GM12878 (cell line): ENCODE data around the gene HDGF. TPM values are rescaled to one million over a fixed set of nuclear protein-coding genes. Genes with fewer than 3 reads are reported as not detected.

Experiments used
- ATAC-seq: fragments of 200-7000 bp; cut with Tn5 transposase; 3 replicates; pipeline ENCODE4 v1.9.1; 2020; ENCODE audit warnings: mild to moderate bottlenecking, moderate library complexity
- Bru-seq: library from RNA; stranded (reverse); fragments of 400-500 nt; gene quantifications from one replicate; lab custom pipeline; 2021; lab: Mats Ljungman, UMichigan
- BruChase-seq, 2 experiments: library from RNA; stranded (reverse); fragments of 400-500 nt; gene quantifications; one replicate each; lab custom pipeline; 2021; lab: Mats Ljungman, UMichigan
- BruUV-seq: library from RNA; stranded (reverse); fragments of 400-500 nt; replicated peaks from 2 replicates; lab custom pipeline; 2021; lab: Mats Ljungman, UMichigan
- CTCF ChIA-PET: fragments of 300-600 bp; sonication (Branson Sonifier 250); formaldehyde crosslinking; extraction: SDS; loops from one replicate; lab custom pipeline; 2021; ENCODE audit warnings: inconsistent platforms; lab: Yijun Ruan, JAX
- POLR2A ChIA-PET: fragments of 350-600 bp; formaldehyde crosslinking; extraction: SDS; loops from one replicate; lab custom pipeline; 2021; ENCODE audit warnings: inconsistent platforms; lab: Charles Lee
- RAD21 ChIA-PET: fragments of 300-600 bp; sonication (Branson Sonifier 250); formaldehyde crosslinking; loops from one replicate; lab custom pipeline; 2023; ENCODE audit warnings: antibody characterized with exemption; ENCODE audit not compliant: unreplicated experiment; lab: Charles Lee
- SMC1A ChIA-PET: fragments of 300-600 bp; sonication (Branson Sonifier 250); formaldehyde crosslinking; loops from one replicate; lab custom pipeline; 2023; ENCODE audit not compliant: unreplicated experiment, uncharacterized antibody; lab: Charles Lee
- DNase-seq: peaks from one replicate; pipeline ENCODE4 v3.0.0-alpha.2; 2011; ENCODE audit warnings: low read depth, low spot score
- FAIRE-seq: peaks from 3 replicates; lab custom pipeline; 2011; peaks lifted over from hg19 to GRCh38; lab: Jason Lieb, UNC
- H2AFZ ChIP-seq: 2 replicates; pipeline ENCODE4 v1.6.0; 2011; ENCODE audit warnings: low read depth, low read length, control low read depth; ENCODE audit not compliant: control insufficient read depth
- H3K27ac ChIP-seq: 2 replicates; pipeline ENCODE4 v1.5.1; 2011; ENCODE audit warnings: control low read depth; ENCODE audit not compliant: control insufficient read depth, insufficient read depth
- H3K27me3 ChIP-seq, 2 experiments: replicated peaks in 1 of 2; 2 replicates each; pipeline versions ENCODE4 v1.6.0 to v1.6.1; 2011; ENCODE audit warnings: low read length in 1 of 2; ENCODE audit not compliant: control insufficient read depth in 2 of 2, insufficient read depth in 2 of 2
- H3K36me3 ChIP-seq, 2 experiments: 2 replicates each; pipeline ENCODE4 v1.5.1; 2011; ENCODE audit warnings: low read length in 1 of 2; ENCODE audit not compliant: control insufficient read depth in 2 of 2, insufficient read depth in 2 of 2
- H3K4me1 ChIP-seq: 2 replicates; pipeline ENCODE4 v1.6.1; 2011; ENCODE audit warnings: mild to moderate bottlenecking, low read length, moderate library complexity, mixed read lengths; ENCODE audit not compliant: control insufficient read depth, insufficient read depth
- H3K4me2 ChIP-seq: 2 replicates; pipeline ENCODE4 v1.6.0; 2011; ENCODE audit warnings: control low read depth; ENCODE audit not compliant: control insufficient read depth, insufficient read depth
- H3K4me3 ChIP-seq: fragments of 200-600 bp; sonication (generic); 2 replicates; pipeline ENCODE4 v1.5.1; 2016
- H3K79me2 ChIP-seq: 2 replicates; pipeline ENCODE4 v1.6.0; 2011; ENCODE audit warnings: low read length; ENCODE audit not compliant: control insufficient read depth, insufficient read depth
- H3K9ac ChIP-seq: 2 replicates; pipeline ENCODE4 v1.8.0; 2011; ENCODE audit warnings: low read length, control low read depth, mixed read lengths; ENCODE audit not compliant: control insufficient read depth, insufficient read depth
- H3K9me3 ChIP-seq: replicated peaks from 3 replicates; pipeline ENCODE4 v1.5.1; 2011; ENCODE audit warnings: mild to moderate bottlenecking, low read length; ENCODE audit not compliant: control insufficient read depth, insufficient read depth
- H4K20me1 ChIP-seq: 2 replicates; pipeline ENCODE4 v1.6.0; 2011; ENCODE audit not compliant: control insufficient read depth, insufficient read depth
- SMARCA5 ChIP-seq: fragments of 450-650 bp; IDR thresholded peaks from 2 replicates; pipeline ENCODE4 v1.6.1; 2017; ENCODE audit warnings: mild to moderate bottlenecking
- ZNF24 ChIP-seq: fragments of 450-650 bp; IDR thresholded peaks from 2 replicates; pipeline ENCODE4 v1.6.1; 2017; ENCODE audit warnings: antibody characterized with exemption, mild to moderate bottlenecking
- WGBS: methylation state at CpG from one replicate; pipeline ENCODE4 v1.1.6; 2016; ENCODE audit warnings: low lambda C conversion rate; ENCODE audit not compliant: insufficient replicate concordance, insufficient coverage; ENCODE audit errors: missing lambda C conversion rate; 5-methylcytosine and 5-hydroxymethylcytosine counted together
- in situ Hi-C: fragments of 300-500 bp; cut with MboI; formaldehyde crosslinking; loops from 9 replicates; pipeline ENCODE4 v1.14.3; 2018; ENCODE audit warnings: mixed read lengths
- intact Hi-C: fragments of 100-400 bp; cut with micrococcal nuclease; formaldehyde crosslinking; loops from one replicate; pipeline ENCODE4 v1.14.2; 2022; ENCODE audit not compliant: unreplicated experiment
- long read RNA-seq, 2 experiments: library from polyadenylated mRNA; unstranded; transcript quantifications; one replicate each; pipeline ENCODE4 v2.0.0, GENCODE V29; 2019 to 2020
- polyA minus RNA-seq, 3 experiments: library from RNA; depleted of rRNA, polyadenylated mRNA; stranded (reverse); fragments of >200 nt; gene quantifications; 2 replicates each; pipeline ENCODE4 v1.2.3, GENCODE V29; 2011
- polyA plus RNA-seq, 11 experiments: library from polyadenylated mRNA; depleted of rRNA in 4 of 11; unstranded in 6 of 11; stranded (reverse) in 5 of 11; fragments of >200 nt; fragmentation: Nextera tagmentation in 4 of 11; fragmentation: Illumina TruSeq in 1 of 11; extraction: Ambion mirVana in 4 of 11; extraction: Trizol in 1 of 11; gene quantifications; 1 replicate in 1 of 11; 2 replicates in 10 of 11; pipeline versions ENCODE4 v1.2.1 to v1.2.3, GENCODE V29; 2011 to 2016; ENCODE audit warnings: inconsistent platforms in 2 of 11, missing spikeins in 2 of 11, low read depth in 1 of 11
- total RNA-seq, 4 experiments: library from RNA; depleted of rRNA in 3 of 4; stranded (reverse); fragments of >200 nt in 3 of 4; fragmentation: Illumina TruSeq in 1 of 4; extraction: Trizol in 1 of 4; gene quantifications; 2 replicates each; pipeline versions ENCODE4 v1.2.1 to v1.2.3, GENCODE V29; 2013 to 2021

The HDGF gene
- total RNA-seq (2013; cell fraction: nucleolus; rRNA removed): 39.3 and 39.8 TPM in 2 replicates
- 237 and 258 TPM in 2 replicates for total RNA-seq (2014; rRNA removed)
- 267 and 277 TPM in 2 replicates for total RNA-seq (2014; rRNA removed; fragmentation: Illumina TruSeq; extraction: Trizol)
- total RNA-seq (2021): 261 and 271 TPM in 2 replicates
- polyA plus RNA-seq (2011; ENCODE audit: low read depth): 91.5 TPM
- polyA plus RNA-seq (2011; rRNA removed): 200 and 203 TPM in 2 replicates
- 144 and 155 TPM in 2 replicates for polyA plus RNA-seq (2011; cell fraction: cytosol; rRNA removed)
- 134 and 144 TPM in 2 replicates for polyA plus RNA-seq (2011; cell fraction: nucleus; rRNA removed)
- polyA plus RNA-seq (2012): 118 and 127 TPM in 2 replicates
- polyA plus RNA-seq (2014; fragmentation: Illumina TruSeq; extraction: Trizol): 372 and 388 TPM in 2 replicates
- 10 to 100 TPM; 28.3 to 65.9 TPM for polyA plus RNA-seq (2014; fragmentation: Nextera tagmentation; extraction: Ambion mirVana)
- 217 and 223 TPM in 2 replicates for polyA plus RNA-seq (2014; rRNA removed)
- polyA plus RNA-seq (2016; fragmentation: Nextera tagmentation; extraction: Ambion mirVana): 10 to 100 TPM; 45.1 to 81.9 TPM
- 62.2 and 108 TPM in 2 replicates for polyA minus RNA-seq (2011; rRNA and poly(A)+ RNA removed)
- polyA minus RNA-seq (2011; cell fraction: cytosol; rRNA and poly(A)+ RNA removed): 51.7 and 58.8 TPM in 2 replicates
- polyA minus RNA-seq (2011; cell fraction: nucleus; rRNA and poly(A)+ RNA removed): 25.5 and 37.3 TPM in 2 replicates
- percentile 88 among the genes with signal in this experiment for Bru-seq, nascent RNA
- percentile 98 among the genes with signal in this experiment for BruChase-seq, experiment 1, labeled RNA remaining after a 6-hour chase
- percentile 96 among the genes with signal in this experiment for BruChase-seq, experiment 2, labeled RNA remaining after a 2-hour chase
- long read RNA-seq, experiment 1, transcript HDGF-202 (6 exons, 960 nt): major isoform, 13 of 34 reads
- long read RNA-seq, experiment 1, transcript HDGF-201 (6 exons, 2,380 nt): minor isoform, 11 of 34 reads
- long read RNA-seq, experiment 1, partial matches to known transcripts: 6 of 34 reads
- long read RNA-seq, experiment 1, other reads (novel, unspliced or antisense): 3 of 34 reads
- long read RNA-seq, experiment 2, partial matches to known transcripts: 2 of 44 reads
- long read RNA-seq, experiment 2, other reads (novel, unspliced or antisense): 41 of 44 reads

DNA sequence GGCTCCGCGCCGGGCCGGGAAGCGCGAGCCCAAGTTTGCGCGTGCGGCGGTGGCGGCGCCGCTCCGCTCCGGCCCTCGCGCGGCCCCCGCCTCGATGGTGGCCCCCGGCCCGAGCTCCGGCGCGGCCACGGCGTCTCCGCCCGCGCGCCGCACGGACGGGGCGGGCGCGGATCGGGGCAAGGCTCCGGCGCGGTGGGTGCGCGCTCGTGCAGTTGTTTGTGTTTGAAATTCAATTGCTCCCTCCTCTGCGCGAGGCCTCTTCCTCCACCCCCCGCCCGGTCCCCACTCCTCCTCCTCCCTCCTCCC lies at the start of gene HDGF:
HDGF (minus strand) TSS at position 225 of the 306 bp plus-strand sequence. CDS start 246 bp downstream, outside the sequence.
- Histone ChIP-seq H4K20me1 (no peaks in the 10 kb centered on the region), H3K4me3 (peak within 1 kb of the TSS; percentile 99), H3K36me3 (no peaks in the 10 kb centered on the region), H3K4me1 (peaks cover 28% of the 10 kb centered on the region), H3K27me3 (no peaks in the 10 kb centered on the region), H3K27ac (peak within 1 kb of the TSS; percentile 99), H3K4me2 (peak within 1 kb of the TSS; percentile 99), H3K9me3 (no peaks in the 10 kb centered on the region), H3K9ac (peak within 1 kb of the TSS; percentile 98), H3K79me2 (peaks cover 66% of the 10 kb centered on the region), H2AFZ (peak within 1 kb of the TSS; percentile 82)
- BruUV-seq: no TSS peak
- DNase-seq: no peak
- no peak for TF ChIP-seq ZNF24
- peak; percentile 52 for TF ChIP-seq SMARCA5
- no peak for ATAC-seq
- ChIA-PET CTCF (interaction anchor here (1.0 to 4.5 kb wide), 5 partner anchors 11 to 138 kb away, joined by 3 to 56 read pairs (median 15); partner anchors contain the start of genes METTL25B, MRPL24 and PRCC), POLR2A (interaction anchor here (0.5 to 4.4 kb wide), 7 partner anchors 10 to 806 kb away, joined by 3 to 45 read pairs (median 10); partner anchors contain the start of genes ISG20L2, METTL25B, MRPL24 and PRCC), SMC1A (interaction anchor here (1.0 to 4.5 kb wide), 3 partner anchors 15 to 24 kb away, joined by 3 to 43 read pairs (median 24); partner anchors contain the start of genes ISG20L2, METTL25B and PRCC), RAD21 (interaction anchor here (0.7 to 4.2 kb wide), 7 partner anchors 10 to 108 kb away, joined by 3 to 34 read pairs (median 5); partner anchors contain the start of genes ISG20L2, METTL25B, MRPL24 and PRCC)
- no peak for FAIRE-seq
- WGBS: 0% methylated on average over 21 of the region's 48 CpGs
- intact Hi-C loops: loop anchor here (1.0 kb wide), 1 partner anchor 16 kb away; the partner anchor contains the start of gene PRCC
- in situ Hi-C loops: no loop called here
